HG02884 (cell line): ENCODE data around the gene CEP350.

Experiments used
- ATAC-seq: cut with Tn5 transposase; IDR thresholded peaks from one replicate; pipeline ENCODE4 v1.9.1; 2021; ENCODE audit warnings: mild to moderate bottlenecking, moderate library complexity; ENCODE audit not compliant: unreplicated experiment

Gene CEP350

GRCh38 chr1:180153032-180153431 lies 198.4 kb downstream of the CEP350 start:
- no peak for ATAC-seq

- ATAC-seq = no peak
These were observed 199.4 kb downstream of the CEP350 start for GRCh38 chr1:180154003-180154324.

- ATAC-seq = peak; percentile 80
These were observed 199.9 kb downstream of the CEP350 start, which contains the start of gene QSOX1 for GRCh38 chr1:180154325-180155181. TSS of gene QSOX1 (plus strand) at chr1:180154869. CDS start at chr1:180154908, 39 bp downstream.

DNA sequence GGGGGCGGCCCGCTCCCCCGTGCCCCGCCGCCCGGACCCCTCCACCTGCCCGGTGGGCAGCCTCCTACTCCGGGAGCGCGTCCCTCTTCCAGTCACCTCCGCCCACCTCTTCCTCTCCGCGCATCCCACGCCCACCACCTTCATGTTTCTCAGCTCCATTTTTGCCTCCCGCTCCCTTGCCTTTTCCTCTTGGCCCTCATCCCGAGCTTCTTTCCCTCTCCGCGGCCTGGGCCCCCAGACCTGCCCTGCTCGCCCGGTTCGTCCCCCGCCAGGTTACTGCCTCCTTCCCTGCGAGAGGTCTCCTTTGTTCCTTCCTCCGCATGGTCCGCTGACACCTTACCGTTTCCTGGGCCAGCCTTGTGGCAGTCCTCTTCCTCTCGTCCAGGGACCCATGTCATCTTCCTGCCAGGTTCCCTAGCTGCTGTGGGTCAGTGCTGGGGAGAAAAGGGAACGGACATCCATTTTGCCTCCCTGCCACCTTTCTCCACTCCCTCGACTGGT lies 200.6 kb downstream of the CEP350 start:
- ATAC-seq = no peak

DNA sequence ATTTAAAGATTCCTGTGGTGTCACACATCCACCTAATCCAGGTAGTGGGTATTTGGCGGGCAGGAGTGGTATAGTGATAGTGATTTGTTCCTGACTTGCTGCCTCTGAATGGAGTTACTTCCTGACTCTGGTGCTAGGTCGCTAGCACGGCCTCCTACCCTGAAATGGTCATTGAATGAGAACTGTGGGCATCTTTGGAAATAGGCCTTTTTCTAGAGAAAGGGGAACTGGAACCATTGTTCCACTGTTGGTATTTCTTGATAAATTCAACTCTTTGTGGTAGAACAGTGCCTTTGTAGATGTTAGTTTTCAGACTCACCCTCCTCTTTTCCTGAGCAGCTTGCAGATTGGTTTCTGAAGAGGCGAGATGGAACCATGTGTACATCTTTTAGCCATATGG lies 201.6 kb downstream of the CEP350 start:
- no peak for ATAC-seq

GRCh38 chr1:180156631-180157091 lies 202.1 kb downstream of the CEP350 start:
- no peak for ATAC-seq

DNA sequence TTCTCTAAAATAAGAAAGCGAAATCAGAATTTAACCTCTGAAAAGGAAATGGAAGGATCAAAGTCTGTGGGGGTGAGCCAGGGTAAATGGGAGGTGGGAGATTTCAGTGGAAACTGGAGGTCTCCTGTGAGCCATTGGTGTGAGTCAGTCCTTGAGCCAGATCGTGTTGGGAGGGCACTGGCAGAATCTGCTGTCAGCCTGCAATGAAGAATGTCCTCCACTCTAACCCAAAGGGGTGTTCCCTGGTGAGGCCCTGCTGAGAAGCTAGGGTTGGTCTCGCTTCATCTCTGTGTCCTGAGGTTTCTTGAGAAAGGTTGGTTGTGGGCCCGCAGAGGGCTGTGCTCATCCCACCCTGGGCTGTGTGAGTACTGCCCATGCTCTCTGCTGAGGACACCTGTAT lies 202.5 kb downstream of the CEP350 start:
- ATAC-seq = no peak

DNA sequence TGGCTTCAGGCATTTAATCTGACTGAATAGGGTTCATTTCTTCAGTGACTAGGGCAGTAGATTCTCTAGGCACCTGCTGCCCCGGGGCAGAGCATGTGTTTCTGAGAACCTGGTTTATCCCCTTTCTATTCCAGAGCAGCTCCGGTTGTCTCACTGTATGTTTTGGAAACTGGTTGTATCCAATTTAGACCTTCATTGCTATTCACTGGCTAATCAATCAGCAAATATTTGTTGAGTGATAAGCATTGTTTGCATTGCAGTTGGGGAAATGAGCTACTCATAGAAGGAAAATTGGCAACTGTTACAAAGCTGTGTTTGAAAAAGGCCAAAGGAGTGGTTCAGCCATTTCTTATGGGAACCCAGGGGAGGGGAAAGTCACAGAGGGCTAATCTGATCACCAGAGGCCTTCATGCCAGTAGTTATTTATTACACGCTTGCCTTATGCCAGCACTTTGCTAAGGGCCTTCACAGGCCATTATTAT lies 203.0 kb downstream of the CEP350 start:
- no peak for ATAC-seq

DNA sequence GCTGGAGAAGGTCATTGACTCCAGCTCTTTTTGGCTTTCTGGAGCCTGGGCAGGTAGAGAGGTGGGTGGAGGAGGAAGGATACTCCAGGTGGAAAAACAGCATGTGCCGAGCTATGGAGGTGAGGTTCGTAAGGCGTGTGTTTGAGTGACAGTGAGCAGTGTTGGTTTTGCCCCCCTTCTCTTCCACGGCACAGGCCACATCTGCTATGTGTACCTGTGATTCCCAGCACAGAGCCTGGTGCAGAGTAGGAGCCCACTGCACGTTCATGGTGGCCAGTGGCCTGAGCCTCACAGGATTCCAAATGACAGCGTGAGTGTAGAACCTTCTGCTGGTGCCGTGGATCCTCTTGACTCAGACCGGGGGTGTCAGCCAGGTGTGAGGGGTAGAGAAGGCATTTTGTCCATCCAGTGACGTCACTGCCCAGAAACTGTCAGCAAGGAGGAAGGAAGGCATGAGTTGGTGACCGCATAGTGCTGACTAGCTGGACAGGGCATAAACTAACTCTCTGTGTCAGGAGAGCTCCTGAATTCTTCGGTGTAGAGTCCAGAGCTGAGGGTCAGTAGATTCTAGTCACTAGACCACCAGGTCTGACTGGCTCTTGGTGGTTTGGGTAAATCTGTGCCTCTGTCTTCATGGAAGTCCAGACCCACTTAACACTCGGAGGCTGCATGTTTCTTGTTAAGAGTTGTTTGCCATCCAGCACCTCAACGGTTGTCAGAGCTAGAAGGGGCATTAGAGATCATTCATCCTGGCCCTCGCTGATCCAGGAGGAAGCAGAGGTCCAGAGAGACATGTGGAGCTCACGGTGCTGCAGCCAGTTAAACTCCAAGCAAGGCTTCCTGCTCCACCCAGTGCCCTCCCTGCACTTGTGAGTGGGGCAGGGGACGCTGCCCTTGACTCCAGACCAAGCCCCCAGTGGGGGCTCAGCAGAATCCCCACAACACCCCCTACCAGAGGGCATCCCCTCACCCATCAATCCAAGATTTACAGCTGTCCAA lies 203.8 kb downstream of the CEP350 start:
- no peak for ATAC-seq

- ATAC-seq = no peak
These were observed 205.7 kb downstream of the CEP350 start for GRCh38 chr1:180160357-180160756.

DNA sequence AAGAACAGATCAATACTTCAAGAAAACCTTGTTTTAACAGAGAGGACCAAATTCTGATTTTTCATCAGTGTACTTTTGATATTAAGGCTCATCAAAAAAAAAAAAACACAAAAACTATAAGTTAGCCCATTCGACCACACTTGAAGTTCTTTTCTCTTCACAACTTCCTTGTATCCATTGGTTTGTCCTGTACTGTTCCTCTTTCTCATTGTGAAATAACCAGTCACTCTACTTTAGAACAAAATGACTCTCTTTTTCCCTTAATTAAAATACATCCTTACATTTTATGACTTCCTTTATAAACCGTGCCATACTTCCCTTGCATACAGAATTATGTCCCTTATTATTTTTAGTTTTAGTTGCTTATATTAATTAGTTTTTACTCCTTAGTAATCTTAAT lies 208.4 kb downstream of the CEP350 start:
- no peak for ATAC-seq
